Lower leg skin (tissue), 3 donors: ENCODE data around the gene SLC36A1.

Experiments used
- POLR2A ChIP-seq, 2 donors: fragments of 450-650 bp; IDR thresholded peaks; one replicate each; pipeline ENCODE4 v1.6.1; 2016 to 2017; ENCODE audit warnings: antibody characterized with exemption in 2 of 2, mild to moderate bottlenecking in 1 of 2, moderate library complexity in 1 of 2
- TF ChIP-seq, protein P1 (sequence below), 3 donors: fragments of 450-650 bp; IDR thresholded peaks; one replicate each; pipeline ENCODE4 v1.5.1; 2016; ENCODE audit warnings: antibody characterized with exemption in 3 of 3, mild to moderate bottlenecking in 3 of 3, moderate library complexity in 2 of 3

DNA sequence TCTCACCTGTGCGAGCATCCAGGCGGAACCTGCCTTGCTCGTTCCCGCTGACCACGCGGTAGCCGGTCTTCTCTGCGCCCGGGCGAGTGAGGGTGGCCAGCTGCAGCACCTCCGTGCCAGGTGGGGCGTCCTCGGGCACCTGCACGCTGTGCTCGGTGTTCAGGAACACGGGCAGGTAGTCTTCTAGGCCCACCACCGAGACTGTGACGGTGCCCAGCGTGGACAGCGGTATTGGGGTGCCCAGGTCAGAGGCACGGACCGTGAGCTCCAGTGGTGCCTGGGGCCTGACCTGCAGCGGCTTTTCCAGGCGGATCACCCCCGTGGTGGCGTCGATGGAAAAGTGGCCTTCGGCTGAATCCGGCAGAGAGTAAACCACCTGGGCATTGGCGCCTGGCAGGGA lies 84.2 kb downstream of the SLC36A1 start:
- TF ChIP-seq, protein P1, sequence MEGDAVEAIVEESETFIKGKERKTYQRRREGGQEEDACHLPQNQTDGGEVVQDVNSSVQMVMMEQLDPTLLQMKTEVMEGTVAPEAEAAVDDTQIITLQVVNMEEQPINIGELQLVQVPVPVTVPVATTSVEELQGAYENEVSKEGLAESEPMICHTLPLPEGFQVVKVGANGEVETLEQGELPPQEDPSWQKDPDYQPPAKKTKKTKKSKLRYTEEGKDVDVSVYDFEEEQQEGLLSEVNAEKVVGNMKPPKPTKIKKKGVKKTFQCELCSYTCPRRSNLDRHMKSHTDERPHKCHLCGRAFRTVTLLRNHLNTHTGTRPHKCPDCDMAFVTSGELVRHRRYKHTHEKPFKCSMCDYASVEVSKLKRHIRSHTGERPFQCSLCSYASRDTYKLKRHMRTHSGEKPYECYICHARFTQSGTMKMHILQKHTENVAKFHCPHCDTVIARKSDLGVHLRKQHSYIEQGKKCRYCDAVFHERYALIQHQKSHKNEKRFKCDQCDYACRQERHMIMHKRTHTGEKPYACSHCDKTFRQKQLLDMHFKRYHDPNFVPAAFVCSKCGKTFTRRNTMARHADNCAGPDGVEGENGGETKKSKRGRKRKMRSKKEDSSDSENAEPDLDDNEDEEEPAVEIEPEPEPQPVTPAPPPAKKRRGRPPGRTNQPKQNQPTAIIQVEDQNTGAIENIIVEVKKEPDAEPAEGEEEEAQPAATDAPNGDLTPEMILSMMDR (IDR thresholded peaks at IDR 0.05): no peak
- TF ChIP-seq POLR2A (IDR thresholded peaks at IDR 0.05): no peak
